NCI-H187 treated with DMSO at 0.1 percent for 48 hours (cell line): ENCODE measurements around the gene SPSB3.
"Not testable (repeated sequence)": the region's sequence is repeated elsewhere in the genome, so short reads cannot be mapped to it uniquely, and the experiment has no call there.

Source experiments
- DNase-seq: peaks from one replicate; lab custom pipeline; 2025; lab: John Stamatoyannopoulos, UW

The SPSB3 gene

GRCh38 chr16:1816396-1817275 lies 34.3 kb upstream of the SPSB3 start:
- DNase-seq = no peak

- DNase-seq = no peak
These were observed 33.1 kb upstream of the SPSB3 start for GRCh38 chr16:1815461-1815860.

GRCh38 chr16:1812732-1813163 lies 30.4 kb upstream of the SPSB3 start:
- no peak for DNase-seq

GRCh38 chr16:1810536-1810935 lies 28.2 kb upstream of the SPSB3 start:
- no peak for DNase-seq

GRCh38 chr16:1810106-1810505 lies 27.7 kb upstream of the SPSB3 start:
- no peak for DNase-seq

- DNase-seq = no peak
These were observed 27.0 kb upstream of the SPSB3 start for GRCh38 chr16:1809281-1809801.

GRCh38 chr16:1808691-1809090 lies 26.3 kb upstream of the SPSB3 start:
- no peak for DNase-seq

GRCh38 chr16:1807626-1808025 lies 25.3 kb upstream of the SPSB3 start:
- DNase-seq = no peak

- DNase-seq = no peak
These were observed 18.3 kb upstream of the SPSB3 start for GRCh38 chr16:1800701-1801100.

GRCh38 chr16:1799263-1799662 lies 16.9 kb upstream of the SPSB3 start:
- DNase-seq = not testable (repeated sequence)

GRCh38 chr16:1794908-1795666 lies 12.7 kb upstream of the SPSB3 start:
- DNase-seq = no peak

- no peak for DNase-seq
These were observed 12.0 kb upstream of the SPSB3 start for GRCh38 chr16:1794221-1794871.

- DNase-seq = no peak
These were observed 11.3 kb upstream of the SPSB3 start, which contains the start of gene IGFALS for GRCh38 chr16:1793578-1794220. TSS of gene IGFALS (minus strand) at chr16:1793705. CDS start at chr16:1793652, 53 bp downstream.

- DNase-seq = no peak
These were observed 10.6 kb upstream of the SPSB3 start for GRCh38 chr16:1792836-1793577.

- DNase-seq = no peak
These were observed 9.8 kb upstream of the SPSB3 start for GRCh38 chr16:1791943-1792812.

GRCh38 chr16:1791256-1791942 lies 9.0 kb upstream of the SPSB3 start:
- DNase-seq = no peak

GRCh38 chr16:1790611-1791255 lies 8.4 kb upstream of the SPSB3 start:
- no peak for DNase-seq

- no peak for DNase-seq
These were observed 7.9 kb upstream of the SPSB3 start for GRCh38 chr16:1790261-1790610.

- no peak for DNase-seq
These were observed 7.3 kb upstream of the SPSB3 start for GRCh38 chr16:1789643-1790045.
